Uterus (tissue), 2 donors: ENCODE measurements around the gene C3orf80.

Experiments
- POLR2A ChIP-seq, 2 donors: fragments of 450-650 bp; IDR thresholded peaks; one replicate each; pipeline ENCODE4 v1.6.1; 2016; ENCODE audit warnings: antibody characterized with exemption in 2 of 2, mild to moderate bottlenecking in 1 of 2, moderate library complexity in 1 of 2
- TF ChIP-seq, protein P1 (sequence below), 4 experiments: fragments of 200-600 bp in 2 of 4; fragments of 450-650 bp in 2 of 4; sonication (generic) in 2 of 4; IDR thresholded peaks; one replicate each; pipeline ENCODE4 v1.5.1; 2016 to 2019; ENCODE audit warnings: antibody characterized with exemption in 4 of 4, mild to moderate bottlenecking in 2 of 4, moderate library complexity in 1 of 4

DNA sequence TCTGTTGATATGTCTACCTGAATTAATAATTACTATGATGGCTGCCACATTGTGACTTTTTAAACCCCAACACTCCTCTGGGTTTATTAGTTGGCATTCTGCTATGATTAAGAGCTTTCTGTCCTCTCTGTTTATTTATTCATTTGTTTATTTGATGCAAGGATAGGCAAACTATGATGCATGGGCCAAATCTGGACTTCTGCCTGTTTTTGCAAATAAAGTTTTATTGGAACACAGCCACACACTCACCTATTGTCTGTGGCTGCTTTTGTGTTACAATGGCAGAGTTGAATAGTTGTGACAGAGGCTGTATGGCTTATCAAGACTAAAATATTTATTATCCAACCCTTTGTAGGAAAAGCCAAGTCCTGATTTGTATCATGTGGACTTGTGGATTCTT is 48.3 kb upstream of the C3orf80 start:
- TF ChIP-seq, protein P1, sequence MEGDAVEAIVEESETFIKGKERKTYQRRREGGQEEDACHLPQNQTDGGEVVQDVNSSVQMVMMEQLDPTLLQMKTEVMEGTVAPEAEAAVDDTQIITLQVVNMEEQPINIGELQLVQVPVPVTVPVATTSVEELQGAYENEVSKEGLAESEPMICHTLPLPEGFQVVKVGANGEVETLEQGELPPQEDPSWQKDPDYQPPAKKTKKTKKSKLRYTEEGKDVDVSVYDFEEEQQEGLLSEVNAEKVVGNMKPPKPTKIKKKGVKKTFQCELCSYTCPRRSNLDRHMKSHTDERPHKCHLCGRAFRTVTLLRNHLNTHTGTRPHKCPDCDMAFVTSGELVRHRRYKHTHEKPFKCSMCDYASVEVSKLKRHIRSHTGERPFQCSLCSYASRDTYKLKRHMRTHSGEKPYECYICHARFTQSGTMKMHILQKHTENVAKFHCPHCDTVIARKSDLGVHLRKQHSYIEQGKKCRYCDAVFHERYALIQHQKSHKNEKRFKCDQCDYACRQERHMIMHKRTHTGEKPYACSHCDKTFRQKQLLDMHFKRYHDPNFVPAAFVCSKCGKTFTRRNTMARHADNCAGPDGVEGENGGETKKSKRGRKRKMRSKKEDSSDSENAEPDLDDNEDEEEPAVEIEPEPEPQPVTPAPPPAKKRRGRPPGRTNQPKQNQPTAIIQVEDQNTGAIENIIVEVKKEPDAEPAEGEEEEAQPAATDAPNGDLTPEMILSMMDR (IDR thresholded peaks at IDR 0.05) = no peak
- TF ChIP-seq POLR2A (IDR thresholded peaks at IDR 0.05) = no peak
